HFFc6 (cell line): ENCODE measurements around the gene FAH. TPM values are rescaled to one million over a fixed set of nuclear protein-coding genes. Genes with fewer than 3 reads are reported as not detected.

Experiments
- DNase-seq: peaks from one replicate; pipeline ENCODE4 v3.0.0-alpha.2; 2018
- H3K27ac Mint-ChIP-seq: 2 replicates; pipeline ENCODE4 v1.8.0; 2020; ENCODE audit warnings: mild to moderate bottlenecking, mixed read lengths
- H3K27me3 Mint-ChIP-seq: 2 replicates; pipeline ENCODE4 v1.8.0; 2021; ENCODE audit warnings: mild to moderate bottlenecking, moderate library complexity, mixed read lengths; ENCODE audit not compliant: insufficient read depth
- H3K36me3 Mint-ChIP-seq: 2 replicates; pipeline ENCODE4 v1.8.0; 2021; ENCODE audit warnings: low read depth, mixed read lengths
- H3K4me1 Mint-ChIP-seq: 2 replicates; pipeline ENCODE4 v1.8.0; 2020; ENCODE audit warnings: low read depth, mixed read lengths
- H3K4me3 Mint-ChIP-seq: 2 replicates; pipeline ENCODE4 v1.8.0; 2020; ENCODE audit warnings: mild to moderate bottlenecking, moderate library complexity, mixed read lengths
- H3K9me3 Mint-ChIP-seq: 2 replicates; pipeline ENCODE4 v1.8.0; 2020; ENCODE audit warnings: mild to moderate bottlenecking, mixed read lengths
- CTCF ChIP-seq: fragments of 200-600 bp; sonication (generic); IDR thresholded peaks from 2 replicates; pipeline ENCODE4 v1.5.0; 2021; ENCODE audit warnings: antibody characterized with exemption, mild to moderate bottlenecking
- total RNA-seq, 6 experiments: library from RNA; stranded (reverse); fragmentation: NEBNext Ultra II Directional; extraction: Animal tissue kit (Norgen Biotek cat#: 25700); gene quantifications; 2 replicates in 1 of 6; 3 replicates in 5 of 6; pipeline ENCODE4 v1.2.3, GENCODE V29; 2021

Gene FAH
- total RNA-seq, 6 experiments from 2014 or later = 51.1 to 75.4 (median 61.1) TPM

GRCh38 chr15:80159811-80160569 lies 7.2 kb downstream of the FAH start:
- no peak for TF ChIP-seq CTCF
- peaks cover 63% of the 10 kb centered on the region for H3K36me3 Mint-ChIP-seq
- H3K4me3 Mint-ChIP-seq = peak overlapping the region; percentile 53
- 0 out of 2 replicates have a peak, but pooled peaks cover 2% of the 10 kb centered on the region for H3K27me3 Mint-ChIP-seq
- DNase-seq = peak; percentile 8
- peak overlapping the region; percentile 96 for H3K27ac Mint-ChIP-seq
- no peaks in the 10 kb centered on the region for H3K9me3 Mint-ChIP-seq
- peaks cover 35% of the 10 kb centered on the region for H3K4me1 Mint-ChIP-seq

GRCh38 chr15:80160570-80161156 lies 7.9 kb downstream of the FAH start:
- H3K27me3 Mint-ChIP-seq = 0 out of 2 replicates have a peak, but pooled peaks cover 2% of the 10 kb centered on the region
- peak; percentile 93 for DNase-seq
- peak overlapping the region; percentile 53 for H3K4me3 Mint-ChIP-seq
- peak overlapping the region; percentile 96 for H3K27ac Mint-ChIP-seq
- no peaks in the 10 kb centered on the region for H3K9me3 Mint-ChIP-seq
- H3K36me3 Mint-ChIP-seq = peaks cover 57% of the 10 kb centered on the region
- no peak for TF ChIP-seq CTCF
- peaks cover 29% of the 10 kb centered on the region for H3K4me1 Mint-ChIP-seq

DNA sequence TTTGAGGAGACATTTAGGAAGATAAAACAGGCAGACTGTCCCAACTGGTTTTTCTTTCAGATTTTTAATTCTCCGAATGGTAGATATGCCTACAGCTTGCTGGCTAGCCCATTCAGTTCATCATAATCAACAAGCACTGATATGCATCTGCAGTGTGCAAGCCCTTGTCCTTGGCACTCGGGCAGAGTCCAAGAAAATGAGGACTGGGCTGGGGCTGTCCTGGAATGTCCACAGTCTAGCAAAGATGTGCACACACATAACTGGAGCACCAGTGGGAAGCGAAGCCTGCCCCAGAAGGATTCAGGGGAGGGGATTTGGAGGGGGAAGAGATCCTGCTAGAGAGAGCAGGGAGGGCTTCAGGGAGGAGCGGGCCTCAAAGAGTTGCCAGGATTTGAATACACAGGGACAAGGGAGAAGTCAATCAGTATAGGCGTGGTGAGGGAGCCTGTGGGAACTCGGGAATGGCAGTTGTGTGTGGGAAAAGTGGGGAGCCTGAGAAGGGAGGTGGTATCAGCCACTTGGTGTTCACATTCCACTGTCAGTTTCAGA lies 8.7 kb downstream of the FAH start:
- Mint-ChIP-seq H3K4me1 (peaks cover 26% of the 10 kb centered on the region), H3K36me3 (peaks cover 54% of the 10 kb centered on the region), H3K27ac (peak overlapping the region; percentile 96), H3K27me3 (0 out of 2 replicates have a peak, but pooled peaks cover 2% of the 10 kb centered on the region), H3K4me3 (no peak overlapping the region), H3K9me3 (no peaks in the 10 kb centered on the region)
- no peak for DNase-seq
- no peak for TF ChIP-seq CTCF

DNA sequence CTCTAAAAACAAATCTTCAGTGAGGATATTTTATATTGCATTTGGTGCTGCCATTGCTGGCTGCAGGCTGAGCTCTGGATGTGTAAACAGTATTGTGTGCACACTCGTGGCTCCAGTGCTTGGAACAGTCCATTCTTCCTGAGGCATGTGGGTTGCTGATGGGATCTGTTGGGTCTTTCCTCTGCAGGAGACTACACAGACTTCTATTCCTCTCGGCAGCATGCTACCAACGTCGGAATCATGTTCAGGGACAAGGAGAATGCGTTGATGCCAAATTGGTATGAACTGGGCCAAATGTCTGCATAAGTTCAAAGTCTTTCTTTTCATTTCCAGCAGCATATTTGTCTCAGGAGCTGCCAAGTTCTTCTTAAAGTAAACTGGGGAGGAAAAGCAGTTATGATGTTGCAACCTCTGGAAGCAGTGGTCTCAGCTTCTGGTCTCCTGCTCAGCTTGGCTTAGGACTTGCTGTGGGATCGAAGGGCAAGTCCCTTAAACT lies 9.3 kb downstream of the FAH start:
- Mint-ChIP-seq H3K27ac (peak overlapping the region; percentile 96), H3K4me1 (peaks cover 26% of the 10 kb centered on the region), H3K27me3 (0 out of 2 replicates have a peak, but pooled peaks cover 2% of the 10 kb centered on the region), H3K9me3 (no peaks in the 10 kb centered on the region), H3K4me3 (no peak overlapping the region), H3K36me3 (peaks cover 54% of the 10 kb centered on the region)
- TF ChIP-seq CTCF = no peak
- DNase-seq = no peak

GRCh38 chr15:80163217-80163616 lies 10.4 kb downstream of the FAH start:
- 0 out of 2 replicates have a peak, but pooled peaks cover under 1% of the 10 kb centered on the region for H3K27me3 Mint-ChIP-seq
- no peaks in the 10 kb centered on the region for H3K9me3 Mint-ChIP-seq
- peaks cover 26% of the 10 kb centered on the region for H3K4me1 Mint-ChIP-seq
- H3K27ac Mint-ChIP-seq = no peak overlapping the region
- H3K36me3 Mint-ChIP-seq = peaks cover 50% of the 10 kb centered on the region
- TF ChIP-seq CTCF = no peak
- no peak overlapping the region for H3K4me3 Mint-ChIP-seq
- no peak for DNase-seq
